Measurements from ENCODE around the gene CD200R1. TPM values are rescaled to one million over a fixed set of nuclear protein-coding genes. Genes with fewer than 3 reads are reported as not detected.

CD200R1 gene
- total RNA-seq, 2 donors from 2014 or later: 1.8 TPM; not detected in 1

GRCh38 chr3:112963683-112964082 lies 11.2 kb downstream of the CD200R1 start:
- no peak for ATAC-seq
- H3K36me3 ChIP-seq (replicated peaks in 1 of 2; ENCODE audit: insufficient read depth in 1 of 2, low read depth in 2 of 2): no peaks in the 10 kb centered on the region
- H3K9me3 ChIP-seq: no peaks in the 10 kb centered on the region
- H3K4me3 ChIP-seq: no peak overlapping the region
- no peaks in the 10 kb centered on the region for H3K4me1 ChIP-seq
- H3K27me3 ChIP-seq: no peaks in the 10 kb centered on the region
- H3K27ac ChIP-seq: no peak overlapping the region
- no peak for DNase-seq
- intact Hi-C loops (cut with DNase I): no loop called here
- TF ChIP-seq POLR2A (IDR thresholded peaks at IDR 0.05) (no peak), CTCF (IDR thresholded peaks at IDR 0.05) (no peak)

- no peak overlapping the region for H3K27ac ChIP-seq
- no peaks in the 10 kb centered on the region for H3K9me3 ChIP-seq
- 37 to 39% methylated on average over 6 of the region's 6 CpGs for WGBS, 2 donors
- no peaks in the 10 kb centered on the region for H3K4me1 ChIP-seq
- ATAC-seq: no peak
- H3K4me3 ChIP-seq: no peak overlapping the region
- H3K27me3 ChIP-seq: no peaks in the 10 kb centered on the region
- no peak for TF ChIP-seq CTCF (IDR thresholded peaks at IDR 0.05)
- no peak for TF ChIP-seq POLR2A (IDR thresholded peaks at IDR 0.05)
- no peaks in the 10 kb centered on the region for H3K36me3 ChIP-seq (replicated peaks in 1 of 2; ENCODE audit: insufficient read depth in 1 of 2, low read depth in 2 of 2)
- intact Hi-C loops (cut with DNase I): no loop called here
- no peak for DNase-seq
Measured at GRCh38 chr3:112958811-112959560, 15.9 kb downstream of the CD200R1 start.

GRCh38 chr3:112956351-112956750 lies 18.6 kb downstream of the CD200R1 start:
- TF ChIP-seq CTCF (IDR thresholded peaks at IDR 0.05) (no peak), POLR2A (IDR thresholded peaks at IDR 0.05) (no peak)
- H3K36me3 ChIP-seq (replicated peaks in 1 of 2; ENCODE audit: insufficient read depth in 1 of 2, low read depth in 2 of 2): no peaks in the 10 kb centered on the region
- H3K9me3 ChIP-seq: no peaks in the 10 kb centered on the region
- H3K4me3 ChIP-seq: no peak overlapping the region
- ATAC-seq (no peak), DNase-seq (no peak)
- no peak overlapping the region for H3K27ac ChIP-seq
- H3K27me3 ChIP-seq: no peaks in the 10 kb centered on the region
- H3K4me1 ChIP-seq: no peaks in the 10 kb centered on the region
- intact Hi-C loops (cut with DNase I): no loop called here

GRCh38 chr3:112948346-112948838 lies 26.5 kb downstream of the CD200R1 start:
- 69 to 73% methylated on average over 8 to 9 of the region's 9 CpGs for WGBS, 2 donors

More at GRCh38 chr3:112948346-112948838, 26.5 kb downstream of the CD200R1 start:
- intact Hi-C loops (cut with DNase I): no loop called here
- Histone ChIP-seq H3K27ac (no peak overlapping the region), H3K9me3 (peaks cover 0 to 5% (median 0%) of the 10 kb centered on the region in 3 donors), H3K27me3 (no peaks in the 10 kb centered on the region), H3K4me3 (no peak overlapping the region), H3K36me3 (replicated peaks in 1 of 2; ENCODE audit: insufficient read depth in 1 of 2, low read depth in 2 of 2) (no peaks in the 10 kb centered on the region), H3K4me1 (no peaks in the 10 kb centered on the region)
- ATAC-seq (no peak), DNase-seq (no peak)
- no peak for TF ChIP-seq CTCF (IDR thresholded peaks at IDR 0.05)
- no peak for TF ChIP-seq POLR2A (IDR thresholded peaks at IDR 0.05)
